GM18861 (cell line): Measurements from ENCODE around the gene GRAMD2A.

Experiments used
- ATAC-seq: cut with Tn5 transposase; IDR thresholded peaks from one replicate; pipeline ENCODE4 v1.9.1; 2021; ENCODE audit not compliant: unreplicated experiment

The GRAMD2A gene

DNA sequence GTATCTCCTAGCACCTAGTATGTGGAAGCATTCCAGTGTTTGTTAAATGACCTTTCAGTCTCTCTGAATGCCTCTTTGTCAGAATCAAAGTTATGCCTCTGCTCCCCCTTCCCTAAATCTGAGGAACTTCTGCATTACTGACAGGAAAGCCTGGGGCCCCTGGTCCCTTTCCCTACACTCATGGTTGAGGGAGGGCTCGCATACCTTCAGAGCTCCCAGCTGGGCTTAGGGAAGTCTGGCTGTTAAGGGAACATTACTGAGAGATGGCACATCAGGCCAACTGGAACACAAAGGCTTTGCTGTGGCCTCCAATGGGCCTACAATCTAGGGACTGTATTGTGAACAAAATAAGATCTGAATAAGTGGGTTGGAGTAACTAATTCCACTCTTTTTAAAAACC lies 23.1 kb upstream of the GRAMD2A start:
- no peak for ATAC-seq

DNA sequence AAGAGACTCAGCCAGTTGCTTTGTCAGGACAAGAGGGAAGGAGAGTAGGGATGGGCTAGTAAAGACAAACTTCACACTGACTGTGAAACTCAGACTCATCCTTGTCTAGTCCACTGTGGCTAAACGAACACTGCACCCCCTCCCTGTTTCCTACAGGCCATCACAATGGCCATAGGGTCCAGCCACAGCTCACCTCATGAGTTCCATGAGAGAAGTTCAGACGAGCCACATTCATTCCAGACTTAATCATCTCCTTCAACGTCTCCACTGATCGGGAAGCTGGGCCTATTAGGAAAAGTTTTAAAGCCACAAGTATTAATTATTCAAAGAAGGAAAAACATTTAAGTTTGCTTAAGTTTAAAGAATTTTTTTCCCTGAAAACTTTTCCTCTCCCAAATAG lies 19.6 kb upstream of the GRAMD2A start:
- no peak for ATAC-seq

DNA sequence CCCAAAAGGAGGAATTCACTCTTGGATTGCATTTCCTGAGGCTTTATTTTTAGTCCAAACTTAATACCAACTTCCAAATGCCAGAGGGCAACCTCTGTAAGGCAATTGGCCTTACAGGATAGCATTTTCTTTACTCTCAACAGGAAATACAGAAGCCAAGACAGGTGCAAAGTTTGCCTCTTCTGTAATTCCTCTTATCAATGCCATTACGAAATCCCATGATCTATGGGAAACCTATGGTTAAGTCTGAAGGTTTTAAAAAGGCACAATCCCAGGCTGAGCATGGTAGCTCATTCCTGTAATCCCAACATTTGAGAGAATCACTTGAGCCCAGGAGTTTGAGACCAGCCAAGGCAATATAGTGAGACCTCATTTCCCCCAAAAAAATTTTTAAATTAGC lies 18.5 kb upstream of the GRAMD2A start:
- ATAC-seq, result no peak

DNA sequence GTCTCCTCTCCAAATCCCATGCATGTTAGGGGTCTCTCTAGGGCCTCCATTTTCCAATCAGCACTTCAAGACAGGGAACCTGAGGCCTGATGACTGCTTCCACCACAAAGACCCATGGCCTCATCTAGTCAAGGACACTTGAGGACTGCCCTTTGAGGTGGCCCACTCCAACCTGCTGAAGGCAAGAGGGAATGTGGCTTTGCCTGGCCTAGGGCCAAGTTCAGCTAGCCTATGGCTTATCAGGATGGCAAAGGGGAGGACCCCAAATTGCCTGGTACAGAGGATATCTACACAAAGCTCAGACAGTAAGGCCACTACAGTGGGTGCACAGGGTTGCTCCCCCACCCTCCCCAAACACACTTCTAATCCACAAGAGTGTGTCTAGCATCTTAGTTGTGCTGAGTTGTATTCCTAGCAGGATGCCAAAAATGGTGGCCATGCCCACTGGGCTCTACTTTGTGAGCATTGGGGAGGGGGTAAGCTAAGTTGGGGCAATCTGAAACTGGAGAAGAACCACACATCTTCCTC lies 10.0 kb upstream of the GRAMD2A start:
- no peak for ATAC-seq

DNA sequence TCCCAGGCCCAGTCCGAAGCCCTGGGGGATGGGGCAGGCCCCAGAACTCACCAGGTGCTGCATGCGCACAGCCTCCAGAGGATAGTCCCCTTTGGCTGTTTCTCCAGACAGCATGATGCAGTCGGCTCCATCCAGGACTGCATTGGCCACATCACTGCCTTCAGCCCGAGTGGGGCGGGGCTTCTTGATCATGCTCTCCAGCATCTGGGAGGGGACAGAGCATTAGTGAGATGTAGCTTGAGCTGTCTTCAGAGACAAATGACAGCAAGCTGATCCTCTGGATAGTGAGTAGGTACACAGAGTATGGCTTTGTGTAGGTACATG lies 9.1 kb upstream of the GRAMD2A start:
- no peak for ATAC-seq

DNA sequence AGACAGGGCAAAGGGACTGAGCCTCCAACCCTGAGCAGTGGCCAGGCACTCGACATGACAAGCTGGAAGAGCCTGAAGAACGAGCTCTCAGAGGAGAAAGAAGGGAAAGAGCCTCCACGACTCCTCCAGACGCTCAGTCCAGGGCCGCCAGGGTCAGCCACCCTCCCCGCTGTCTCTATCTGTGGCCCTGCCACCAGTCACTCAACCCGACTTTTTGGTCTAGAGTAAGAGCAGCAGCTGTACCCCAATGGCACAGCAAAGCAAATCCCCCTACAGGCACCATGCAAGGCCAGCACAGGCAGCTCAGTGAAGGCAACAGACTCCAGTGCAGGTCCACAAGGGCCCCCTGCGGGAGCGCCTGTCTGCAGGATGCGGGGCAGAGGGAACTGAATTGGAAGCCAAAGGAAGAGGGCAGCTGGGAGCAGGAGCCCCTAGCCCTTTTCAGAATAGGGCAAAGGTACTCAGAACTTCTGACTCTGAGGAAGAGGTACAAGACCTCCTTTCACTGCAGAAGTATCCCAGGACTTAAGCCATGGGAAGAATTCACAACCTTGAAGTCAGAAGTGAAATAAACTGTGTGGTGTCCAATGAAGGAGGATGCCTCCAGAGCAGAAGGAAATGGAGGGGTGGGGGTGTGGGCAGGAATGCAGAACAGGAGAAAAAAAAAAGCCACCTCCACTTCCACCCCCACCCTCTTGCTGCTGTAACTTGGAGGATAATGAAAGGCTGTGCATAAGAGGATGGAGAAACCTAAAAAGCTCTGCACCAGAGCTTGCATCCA lies 8.5 kb upstream of the GRAMD2A start:
- no peak for ATAC-seq

DNA sequence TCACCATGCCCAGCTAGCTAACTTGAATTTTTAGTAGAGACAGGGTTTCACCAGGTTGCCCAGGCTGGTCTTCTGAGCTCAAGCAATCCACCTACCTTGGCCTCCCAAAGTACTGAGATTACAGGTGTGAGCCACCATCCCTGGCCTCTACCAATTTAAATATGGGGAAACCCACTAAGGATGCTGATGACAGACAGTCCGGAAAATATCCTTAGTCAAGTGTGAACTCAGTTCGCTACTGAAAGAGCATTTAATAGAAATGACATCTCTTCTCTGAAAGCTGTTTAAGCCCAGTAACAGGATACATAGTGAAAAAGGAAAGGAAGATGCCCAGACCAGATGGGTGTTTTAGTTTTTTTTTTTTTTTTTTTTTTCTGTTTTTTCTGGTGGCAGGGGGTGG lies 7.7 kb upstream of the GRAMD2A start:
- ATAC-seq, result no peak

DNA sequence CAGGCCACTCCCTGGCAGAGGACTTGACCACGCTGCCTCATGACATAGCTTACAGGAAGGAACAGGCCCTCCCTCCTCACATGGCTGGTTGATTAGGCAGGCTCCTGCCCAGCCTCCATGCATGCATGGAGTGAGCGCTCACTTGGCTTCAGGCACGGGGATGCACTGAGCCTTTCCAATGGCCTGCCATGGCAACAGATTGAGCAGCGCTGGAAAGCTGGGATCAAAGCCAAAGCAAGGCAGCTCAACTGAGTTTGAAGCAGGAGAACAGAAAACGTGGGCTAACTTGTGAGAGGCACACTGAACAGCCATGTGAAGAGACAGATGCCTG lies 5.9 kb upstream of the GRAMD2A start:
- ATAC-seq, result no peak

DNA sequence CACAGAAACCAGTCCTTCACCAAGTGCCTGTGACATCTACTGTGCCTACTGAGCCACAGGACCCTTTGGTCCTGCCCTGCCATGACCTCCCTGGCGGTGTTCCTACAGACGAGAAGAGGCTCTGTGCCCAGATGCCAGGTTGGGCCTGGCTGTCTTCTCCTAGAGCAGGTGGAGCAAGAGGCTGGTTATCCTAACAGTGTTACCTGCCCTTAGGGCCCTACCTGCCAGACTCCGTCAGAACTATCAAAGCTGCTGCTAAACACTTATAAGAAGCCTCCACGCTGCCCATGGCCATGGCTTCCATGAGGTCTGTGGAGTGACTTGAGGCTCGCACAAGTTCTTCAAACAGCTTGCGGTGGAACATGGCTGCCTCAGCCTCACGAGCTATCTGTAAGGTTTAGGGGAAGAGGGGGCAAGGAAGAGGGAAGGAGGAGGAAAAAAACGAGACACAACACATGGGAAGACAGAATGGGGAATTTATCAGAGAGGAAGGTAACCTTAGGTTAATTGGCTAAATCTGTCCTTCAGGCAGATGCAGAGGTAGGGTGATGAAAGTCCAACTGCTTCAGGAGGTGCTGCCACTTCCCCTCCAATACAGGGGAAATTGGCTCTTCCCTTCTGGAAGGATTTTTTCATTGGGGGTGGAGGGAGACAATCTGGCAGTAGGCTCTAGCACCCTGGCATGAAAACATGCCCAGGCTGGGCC lies 5.4 kb upstream of the GRAMD2A start:
- ATAC-seq, result no peak

DNA sequence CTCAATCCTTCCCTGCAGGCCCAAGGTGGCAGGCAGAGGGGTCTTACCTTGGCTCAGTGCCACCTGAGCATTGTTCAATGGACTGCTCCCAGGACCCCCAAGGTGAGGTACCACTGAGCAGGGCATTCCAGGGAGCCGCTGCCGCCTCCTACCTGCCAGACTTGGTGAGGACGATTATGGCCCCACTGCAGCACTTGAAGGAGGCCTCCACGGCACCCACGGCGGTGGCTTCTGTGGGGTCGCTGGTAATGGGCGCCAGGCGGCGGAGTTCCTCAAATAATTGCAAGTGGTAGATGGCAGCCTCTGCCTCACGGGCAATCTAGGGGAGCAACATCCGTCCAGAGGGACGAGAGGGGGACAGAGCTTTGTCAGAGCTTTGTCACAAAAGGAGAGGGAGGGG lies 4.7 kb upstream of the GRAMD2A start:
- no peak for ATAC-seq

DNA sequence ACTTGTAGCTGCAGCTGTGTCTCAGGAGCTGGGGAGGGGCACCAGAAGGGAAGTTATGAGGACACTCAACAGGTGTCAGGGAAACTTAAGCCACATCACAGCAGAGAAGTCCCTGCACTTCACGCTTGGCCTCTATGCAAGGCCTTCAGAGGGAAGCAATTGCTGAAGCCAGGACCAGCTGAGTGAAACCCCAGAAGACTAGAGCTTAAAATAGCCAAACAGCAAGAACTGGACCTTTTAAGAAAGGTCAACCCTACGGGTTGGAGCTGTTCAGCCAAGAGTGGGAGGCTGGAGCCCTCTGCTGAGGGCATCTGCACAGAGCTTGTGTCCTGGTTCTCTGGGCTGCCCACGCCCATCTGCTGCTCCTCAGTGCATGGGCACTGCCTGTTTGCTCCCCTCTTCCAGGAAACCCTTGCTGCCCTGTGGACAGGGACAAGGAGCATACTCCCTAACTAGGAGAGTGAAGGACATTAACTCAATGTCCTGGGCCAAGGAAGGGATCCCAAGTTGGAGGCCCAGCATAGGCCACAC lies 3.9 kb upstream of the GRAMD2A start:
- ATAC-seq, result no peak

DNA sequence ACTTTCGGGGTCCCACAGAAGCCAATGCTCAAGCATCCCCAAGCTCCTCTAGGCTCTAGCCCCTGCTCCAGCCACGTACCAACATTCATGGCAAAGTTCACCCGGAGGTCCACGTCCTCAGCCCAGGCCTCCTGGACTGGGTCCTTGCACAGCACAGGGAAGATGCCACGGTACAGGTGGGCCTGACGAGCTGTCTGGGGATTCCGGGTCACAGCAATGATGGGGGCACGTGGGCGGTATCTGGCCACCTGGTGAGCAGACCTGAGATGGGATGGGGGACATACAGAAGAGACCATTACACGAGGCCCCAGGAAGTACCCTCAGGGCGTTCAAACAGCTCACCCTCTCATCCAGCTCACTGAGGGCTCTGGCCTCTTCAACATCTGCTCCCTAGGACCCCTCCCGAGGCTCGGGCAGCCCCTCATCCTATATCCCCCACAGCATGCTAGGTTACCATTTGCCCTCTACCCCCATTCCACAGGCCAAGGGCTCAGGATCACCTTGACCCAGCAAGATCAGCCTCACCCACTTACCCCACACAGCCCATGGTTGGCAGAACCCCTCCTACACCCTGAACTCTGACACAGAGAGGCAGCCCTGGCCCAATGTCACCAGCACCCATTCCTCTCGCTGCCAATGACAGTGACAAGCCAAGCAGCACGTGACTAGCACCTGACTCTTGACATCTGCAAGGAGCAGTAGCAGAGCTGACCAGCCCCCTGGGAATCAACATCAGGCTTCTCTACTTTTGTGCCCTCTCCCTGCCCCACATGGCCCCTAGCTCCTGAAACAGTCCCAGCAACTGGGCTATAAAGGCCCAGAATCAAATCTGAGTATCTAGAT lies 3.0 kb upstream of the GRAMD2A start:
- ATAC-seq, result no peak

DNA sequence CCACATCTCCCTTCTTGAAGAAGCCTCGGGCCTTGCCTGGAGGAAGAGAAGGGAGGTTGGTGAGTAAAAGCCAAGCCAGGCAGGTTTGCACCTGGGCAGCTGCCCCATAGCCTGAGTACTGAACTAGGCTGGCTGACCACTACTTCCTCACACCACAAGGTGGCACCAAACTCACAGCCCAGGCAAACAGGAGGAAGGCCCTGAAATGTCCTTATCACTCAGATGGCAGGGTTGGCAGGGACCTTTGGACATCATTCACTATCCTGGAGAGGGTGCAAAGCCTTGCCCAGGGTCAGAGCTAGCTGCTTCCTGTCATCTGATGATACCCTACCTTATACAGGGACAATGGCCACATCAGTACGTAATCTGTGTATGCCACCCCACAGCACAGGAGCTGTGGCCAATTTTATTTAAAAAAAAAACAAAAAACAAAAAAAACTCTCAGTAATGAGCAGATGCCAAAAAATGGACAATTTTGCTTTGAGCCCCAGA lies 2.2 kb upstream of the GRAMD2A start:
- peak; percentile 52 for ATAC-seq

DNA sequence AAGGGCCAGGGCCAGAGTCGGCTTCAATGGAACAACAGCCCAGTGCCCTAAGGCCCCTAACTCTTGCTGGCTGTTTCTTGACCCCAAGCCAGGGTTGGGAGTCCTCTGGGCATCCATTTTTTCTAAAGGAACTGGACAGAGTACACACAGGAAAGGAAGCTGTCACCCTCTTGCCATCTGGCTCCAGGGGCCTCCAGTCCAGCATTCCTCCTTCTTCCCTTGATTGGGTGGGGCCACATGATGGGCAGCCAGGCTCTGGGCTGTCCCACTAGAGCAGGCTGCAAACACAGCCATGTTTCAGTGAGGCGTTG lies 1.6 kb upstream of the GRAMD2A start:
- no peak for ATAC-seq

DNA sequence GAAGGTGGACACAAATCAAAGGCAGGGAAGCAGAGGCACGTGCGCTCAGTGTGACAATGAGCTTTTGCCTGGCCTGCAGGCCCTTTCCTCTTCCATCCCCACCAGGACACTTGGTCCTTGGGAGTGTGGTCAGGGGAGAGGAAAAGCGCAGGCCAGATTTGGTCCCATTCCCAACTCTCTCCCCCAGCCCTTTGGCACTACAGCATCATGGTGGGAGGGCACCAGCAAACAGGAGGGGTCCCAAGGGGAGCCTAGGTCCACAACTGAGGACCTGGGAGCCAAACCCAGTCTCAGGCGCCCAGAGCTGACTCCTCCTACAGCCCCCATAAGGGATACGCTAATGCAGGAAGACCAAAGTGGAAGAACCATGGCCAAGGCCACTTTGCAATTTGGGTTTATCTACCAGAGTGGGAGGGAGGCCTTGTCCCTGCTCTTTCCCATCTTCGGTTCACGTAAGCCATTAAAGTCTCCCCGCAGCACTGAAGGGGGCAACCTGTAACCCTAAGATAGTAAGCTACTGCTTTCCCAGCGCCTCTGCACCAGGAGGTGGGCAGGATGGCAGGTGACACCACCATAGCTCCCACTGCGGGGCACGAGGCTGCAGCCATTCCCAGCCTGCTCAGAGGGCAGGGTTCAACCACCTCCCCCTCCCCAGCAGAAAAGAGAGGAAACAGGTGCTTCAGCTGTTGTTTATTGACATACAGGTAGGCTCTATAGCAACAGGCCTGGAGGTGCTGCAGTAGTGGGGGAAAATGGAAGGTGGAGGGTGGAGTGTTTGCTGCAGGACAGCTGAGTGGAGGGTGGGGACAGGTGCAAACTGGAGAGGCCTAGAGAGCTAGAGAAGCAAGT lies 993 bp upstream of the GRAMD2A start:
- no peak for ATAC-seq

DNA sequence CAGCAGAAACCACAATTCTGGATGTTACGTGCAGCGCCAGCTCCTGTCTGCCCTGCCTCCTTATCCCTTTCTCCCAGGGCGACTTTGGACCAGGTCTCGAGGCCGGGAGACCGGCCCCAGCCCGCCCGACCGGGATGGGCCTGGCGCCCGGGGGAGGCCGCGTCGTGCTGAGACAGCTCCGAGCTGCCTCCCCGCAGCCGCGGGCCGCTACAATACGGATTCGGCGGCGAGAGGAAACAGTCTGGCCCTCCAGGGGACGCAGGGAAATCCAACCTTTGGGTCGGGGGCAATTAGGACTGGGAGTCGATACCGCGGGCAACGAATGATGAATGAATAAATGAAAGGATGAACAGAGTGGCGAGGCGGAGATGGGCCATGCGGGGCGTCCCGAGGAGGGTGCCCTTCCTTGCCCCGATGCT lies 537 bp downstream of the GRAMD2A start:
- ATAC-seq, result no peak

DNA sequence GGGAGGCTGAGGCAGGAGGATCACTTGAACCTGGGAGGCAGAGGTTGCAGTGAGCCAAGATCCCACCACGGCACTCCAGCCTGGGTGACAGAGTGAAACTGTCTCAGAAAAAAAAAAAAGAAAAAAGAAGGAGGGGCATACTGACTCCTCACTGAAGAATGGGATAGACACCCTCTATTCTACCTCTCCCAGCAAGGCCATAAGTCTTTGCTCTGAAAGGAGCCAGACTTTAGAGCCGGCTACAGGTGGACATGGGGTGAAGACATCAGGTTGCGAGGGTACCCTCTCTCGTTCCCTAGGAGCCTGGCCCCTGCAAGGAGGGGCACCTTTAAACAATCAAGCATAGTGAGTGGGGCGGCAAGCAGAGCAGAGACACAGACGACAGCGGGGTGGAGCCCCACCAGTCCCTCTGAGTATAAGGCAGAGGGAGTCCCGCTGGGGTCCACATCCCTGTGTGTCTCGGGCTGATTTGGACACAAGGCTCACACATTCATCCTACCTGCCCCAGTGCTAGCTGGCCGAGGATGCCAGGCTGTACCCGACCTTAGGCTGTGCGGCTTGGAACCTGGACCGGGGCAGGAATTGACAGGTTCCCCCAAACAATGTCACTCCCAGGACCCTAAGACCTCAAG lies 1.1 kb downstream of the GRAMD2A start:
- no peak for ATAC-seq

DNA sequence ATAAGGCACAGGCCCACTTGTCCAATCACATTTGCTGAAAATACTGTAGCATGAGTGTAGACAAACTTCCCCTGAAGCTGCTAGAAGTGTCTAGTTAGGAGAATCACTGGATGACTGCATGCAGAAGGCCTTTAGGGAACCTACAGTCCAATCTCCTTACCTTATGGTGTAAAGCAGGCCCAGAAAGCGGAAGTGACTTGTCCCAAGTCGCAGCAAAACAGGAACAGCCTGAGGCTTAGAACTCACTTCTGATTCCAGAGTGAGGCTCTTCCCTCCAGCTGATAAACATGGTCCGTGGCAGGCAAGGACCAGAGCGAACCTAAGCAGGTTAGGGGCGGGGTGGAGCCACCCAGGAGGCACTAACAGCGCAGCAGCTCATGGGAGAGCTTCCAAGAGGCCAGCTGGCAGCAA lies 2.5 kb downstream of the GRAMD2A start:
- ATAC-seq, result no peak

DNA sequence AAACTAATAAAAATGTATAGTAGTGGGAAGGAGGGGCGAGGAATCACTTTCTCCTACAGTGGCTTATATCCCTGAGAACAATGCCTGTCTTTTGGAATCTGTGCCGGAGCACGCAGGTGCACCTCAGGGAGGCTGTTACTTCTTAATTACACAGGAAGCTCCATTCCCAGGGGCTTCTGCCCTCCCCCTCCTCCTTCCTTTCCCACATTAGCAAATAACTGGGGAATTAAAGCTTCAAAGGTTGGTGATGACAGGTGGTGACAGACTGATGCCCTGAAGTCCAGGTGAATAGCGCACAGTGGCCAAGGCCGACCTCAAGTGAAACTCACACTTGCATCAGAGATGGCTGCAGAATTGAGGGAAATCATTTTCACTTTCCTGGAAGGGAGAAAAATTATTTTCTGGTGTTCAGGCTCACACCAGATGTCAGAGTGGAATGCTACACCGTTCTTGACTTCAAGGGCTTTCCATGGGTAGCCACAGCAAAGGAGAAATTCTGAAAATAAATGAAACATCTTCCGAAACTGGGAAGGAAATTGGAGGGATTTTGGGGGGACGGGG lies 3.7 kb downstream of the GRAMD2A start:
- no peak for ATAC-seq

DNA sequence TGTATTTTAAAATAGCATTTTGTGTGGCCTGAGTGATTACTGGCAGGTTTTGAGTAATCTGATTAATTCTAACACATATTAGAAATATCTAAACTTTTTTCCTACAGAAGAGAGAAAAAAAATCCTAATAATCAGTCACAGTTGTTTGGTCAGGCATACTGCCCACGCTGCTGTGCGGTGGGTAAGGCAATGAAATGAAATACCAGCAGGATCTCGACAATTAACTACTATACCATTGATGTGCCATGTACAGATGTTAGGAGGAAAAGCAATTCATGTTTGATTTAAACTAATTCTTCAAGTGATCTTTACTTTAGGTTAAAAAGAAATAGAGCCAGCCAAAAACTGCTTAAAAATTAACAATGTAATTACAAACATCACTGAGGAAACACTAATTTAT lies 5.2 kb downstream of the GRAMD2A start:
- ATAC-seq, result no peak
